ENCODE data around the gene SPEF1. TPM values are rescaled to one million over a fixed set of nuclear protein-coding genes. Genes with fewer than 3 reads are reported as not detected.

The SPEF1 gene
- total RNA-seq, 3 donors from 2014 or later = 0.19 TPM; not detected in 2

- intact Hi-C loops (cut with DNase I, micrococcal nuclease) = no loop called here
- H3K9me3 ChIP-seq = no peaks in the 10 kb centered on the region
These were observed 7.5 kb upstream of the SPEF1 start for GRCh38 chr20:3788685-3789155.

GRCh38 chr20:3787324-3788014 is 6.2 kb upstream of the SPEF1 start:
- Histone ChIP-seq H3K4me3 (no peak overlapping the region), H3K4me1 (ENCODE audit: low read depth) (peaks cover 40% of the 10 kb centered on the region), H3K9me3 (no peaks in the 10 kb centered on the region), H3K36me3 (ENCODE audit: low read depth) (no peaks in the 10 kb centered on the region)
- no peak for TF ChIP-seq CTCF (IDR thresholded peaks at IDR 0.05)
- no peak for ATAC-seq
- DNase-seq = peak in 1 of 3 donors; percentile 31
- intact Hi-C loops (cut with DNase I, micrococcal nuclease) = no loop called here

More at GRCh38 chr20:3788685-3789155, 7.5 kb upstream of the SPEF1 start:
- TF ChIP-seq CTCF (IDR thresholded peaks at IDR 0.05) = no peak
- no peaks in the 10 kb centered on the region for H3K36me3 ChIP-seq (ENCODE audit: low read depth)
- DNase-seq (peak; percentile 46 to 84 (median 54)), ATAC-seq (peak; percentile 56)
- no peak overlapping the region for H3K4me3 ChIP-seq
- H3K4me1 ChIP-seq (ENCODE audit: low read depth) = peaks cover 37% of the 10 kb centered on the region

- DNase-seq (peak; percentile 92 to 97 (median 93)), ATAC-seq (peak; percentile 96)
- intact Hi-C loops (cut with DNase I, micrococcal nuclease) = no loop called here
- H3K9me3 ChIP-seq = no peaks in the 10 kb centered on the region
- TF ChIP-seq CTCF (IDR thresholded peaks at IDR 0.05) = peak; percentile 81
- H3K36me3 ChIP-seq (ENCODE audit: low read depth) = no peaks in the 10 kb centered on the region
- H3K4me3 ChIP-seq = peak within 1 kb of the TSS; percentile 30
- peaks cover 40% of the 10 kb centered on the region for H3K4me1 ChIP-seq (ENCODE audit: low read depth)
These were observed 5.5 kb upstream of the SPEF1 start, which contains the start of gene CENPB for GRCh38 chr20:3786665-3787323. CENPB (minus strand) TSS chr20:3786740; CDS start chr20:3786483, 257 bp downstream.

- H3K9me3 ChIP-seq = no peaks in the 10 kb centered on the region
- peaks cover 40% of the 10 kb centered on the region for H3K4me1 ChIP-seq (ENCODE audit: low read depth)
- peak; percentile 19 for ATAC-seq
- TF ChIP-seq CTCF (IDR thresholded peaks at IDR 0.05) = no peak
- peak; percentile 65 to 80 (median 78) for DNase-seq
- intact Hi-C loops (cut with DNase I, micrococcal nuclease) = no loop called here
- H3K4me3 ChIP-seq = peak overlapping the region; percentile 30
- no peaks in the 10 kb centered on the region for H3K36me3 ChIP-seq (ENCODE audit: low read depth)
These were observed 4.9 kb upstream of the SPEF1 start for GRCh38 chr20:3786126-3786484.

GRCh38 chr20:3785240-3786125 is 4.2 kb upstream of the SPEF1 start:
- ATAC-seq (peak; percentile 1), DNase-seq (peak in 2 of 3 donors; percentile 55 to 68)
- Histone ChIP-seq H3K36me3 (ENCODE audit: low read depth) (no peaks in the 10 kb centered on the region), H3K4me1 (ENCODE audit: low read depth) (peaks cover 44% of the 10 kb centered on the region), H3K9me3 (no peaks in the 10 kb centered on the region), H3K4me3 (peak overlapping the region; percentile 30)
- intact Hi-C loops (cut with DNase I, micrococcal nuclease) = no loop called here
- no peak for TF ChIP-seq CTCF (IDR thresholded peaks at IDR 0.05)
